ENCODE results near the gene MYH14. TPM values are rescaled to one million over a fixed set of nuclear protein-coding genes. Genes with fewer than 3 reads are reported as not detected.

MYH14 gene
- total and polyA plus RNA-seq, 2 of the 8 experiments (the other 6 are each of a cell fraction or from before 2014, with no cell fraction given), result 17.3 to 28.6 TPM

GRCh38 chr19:50314724-50315708, 111.6 kb downstream of the MYH14 start:
- peak overlapping the region; percentile 71 for H2BK5ac ChIP-seq (ENCODE audit: low read depth, low read length)
- no peaks in the 10 kb centered on the region for H3K9me3 ChIP-seq (ENCODE audit: insufficient read depth in 2 of 2, low read depth in 1 of 2, low read length in 1 of 2)
- peaks cover 0 to 6% (median 0%) of the 10 kb centered on the region in 4 experiments; a peak in 1 of 8 replicates for H3K36me3 ChIP-seq (ENCODE audit: control insufficient read depth in 2 of 4, insufficient read depth in 4 of 4, low read length in 3 of 4)
- POLR2A ChIA-PET (ENCODE audit: partially characterized antibody), result interaction anchor here (0.6 to 4.6 kb wide), 16 partner anchors 8 to 490 kb away, joined by 3 to 46 read pairs (median 4); partner anchors contain the start of gene KCNC3
- peak overlapping the region; percentile 88 to 98 for H3K4me2 ChIP-seq (ENCODE audit: insufficient read depth in 1 of 2, low read depth in 2 of 2, low read length in 2 of 2)
- no peak overlapping the region; the same call in 1 of the 2 replicates for H4K8ac ChIP-seq (ENCODE audit: extremely low read depth, insufficient read depth, low read length)
- H3K4ac ChIP-seq (replicated peaks; ENCODE audit: insufficient read length, low read depth, low read length), result peak overlapping the region; percentile 22
- H4K91ac ChIP-seq (replicated peaks; ENCODE audit: insufficient read length, low read length), result peak overlapping the region; percentile 88
- WGBS, 2 experiments (ENCODE audit: extremely low coverage in 1 of 2, insufficient coverage in 1 of 2, insufficient read length in 1 of 2, insufficient replicate concordance in 2 of 2, low coverage in 1 of 2, low lambda C conversion rate in 2 of 2, missing lambda C conversion rate in 1 of 2), result 4% methylated on average over 10 of the region's 40 CpGs; no CpG with 5 or more reads in 1 of the 2 experiments
- peak overlapping the region; percentile 8 for H2BK120ac ChIP-seq (replicated peaks; ENCODE audit: low read depth, low read length)
- H2BK12ac ChIP-seq (ENCODE audit: low read depth, low read length), result peak overlapping the region; percentile 89
- peak overlapping the region; percentile 80 for H3K18ac ChIP-seq (ENCODE audit: extremely low read depth, low read length)
- no peak overlapping the region for H3K23ac ChIP-seq (ENCODE audit: insufficient read length)
- peak in 1 of 2 experiments; percentile 77 for DNase-seq (ENCODE audit: low read depth in 1 of 2, low spot score in 2 of 2)
- H4K5ac ChIP-seq (ENCODE audit: insufficient read length, low read depth, low read length), result peak overlapping the region; percentile 87
- H3K23me2 ChIP-seq (ENCODE audit: low read depth, low read length), result peaks cover 22% of the 10 kb centered on the region
- H4K20me1 ChIP-seq (replicated peaks in 1 of 2; ENCODE audit: control insufficient read depth in 1 of 2, insufficient read depth in 2 of 2, low read length in 2 of 2), result peaks cover 0 to 1% of the 10 kb centered on the region in 2 experiments
- peak overlapping the region; percentile 86; the same call in 1 of the 2 replicates for H2AK5ac ChIP-seq (ENCODE audit: low read depth, low read length)
- no peak for TF ChIP-seq TAF7 (optimal IDR thresholded peaks at IDR 0.05; ENCODE audit: borderline replicate concordance, low read depth, low read length)
- TF ChIP-seq CHD2 (IDR thresholded peaks at IDR 0.05; ENCODE audit: low read length), result 0 out of 2 replicates have a peak, but pooled peaks have one; percentile 6
- TF ChIP-seq RFX5 (IDR thresholded peaks at IDR 0.05; ENCODE audit: borderline replicate concordance, low read depth, low read length), result no peak
- no peak for TF ChIP-seq POLR2AphosphoS5 (IDR thresholded peaks at IDR 0.05; ENCODE audit: low read depth, low read length)
- 0 out of 4 replicates have a peak, but pooled peaks of 1 of the 2 experiments have one; percentile 17 for TF ChIP-seq SIN3A (conservative IDR thresholded peaks at IDR 0.05 in 1 of 2, IDR thresholded peaks at IDR 0.05 in 1 of 2; ENCODE audit: low read depth in 1 of 2, low read length in 2 of 2)
- TF ChIP-seq SAP30 (IDR thresholded peaks at IDR 0.05; ENCODE audit: insufficient read depth, insufficient replicate concordance, low read length), result peak; percentile 60
- no peak for TF ChIP-seq SP1 (IDR thresholded peaks at IDR 0.05; ENCODE audit: low read depth, low read length)
- peak overlapping the region in 1 of 4 experiments; percentile 91; a peak in 4 of 7 replicates for H3K9ac ChIP-seq (replicated peaks in 1 of 4; ENCODE audit: extremely low read depth in 1 of 4, low read depth in 3 of 4, low read length in 3 of 4)
- FAIRE-seq, result no peak
- H2BK15ac ChIP-seq (ENCODE audit: low read length), result peak overlapping the region; percentile 48; the same call in 1 of the 2 replicates
- no peaks in the 10 kb centered on the region for H3K79me1 ChIP-seq (ENCODE audit: low read depth, low read length)
- no peak overlapping the region for H3K14ac ChIP-seq (ENCODE audit: insufficient read length)
- H3K27ac ChIP-seq (ENCODE audit: low read depth, low read length), result peak overlapping the region; percentile 57
- H3K79me2 ChIP-seq (ENCODE audit: control insufficient read depth in 1 of 2, insufficient read depth in 2 of 2, low read length in 2 of 2), result no peaks in the 10 kb centered on the region
- peaks cover 5 to 14% (median 9%) of the 10 kb centered on the region in 4 experiments for H3K4me1 ChIP-seq (replicated peaks in 1 of 4; ENCODE audit: control insufficient read depth in 3 of 4, insufficient read depth in 4 of 4, low read length in 3 of 4)
- peak overlapping the region; percentile 52 to 88 (median 68) for H3K4me3 ChIP-seq (ENCODE audit: extremely low read depth in 1 of 4, insufficient read depth in 2 of 4, low read depth in 3 of 4, low read length in 4 of 4)
- peaks cover 0 to 5% (median 1%) of the 10 kb centered on the region in 4 experiments; a peak in 2 of 7 replicates for H3K27me3 ChIP-seq (replicated peaks in 1 of 4; ENCODE audit: control insufficient read depth in 3 of 4, extremely low read depth in 1 of 4, insufficient read depth in 3 of 4, low read length in 3 of 4)
- H3K56ac ChIP-seq (replicated peaks; ENCODE audit: insufficient read length, low read depth, low read length), result peak overlapping the region; percentile 3
- H2BK20ac ChIP-seq (ENCODE audit: low read length), result 0 out of 2 replicates have a peak overlapping the region, but pooled peaks have one; percentile 40
- no peak overlapping the region for H2AFZ ChIP-seq (ENCODE audit: low read length)
- CTCF ChIA-PET (ENCODE audit: partially characterized antibody), result interaction anchor here (1.0 to 2.3 kb wide), 13 partner anchors 10 to 164 kb away, joined by 3 to 10 read pairs (median 5); partner anchors contain the start of gene KCNC3
